Transverse colon (tissue), 4 donors: ENCODE measurements around the gene KY.

Source experiments
- EP300 ChIP-seq: sonication (generic); formaldehyde crosslinking; IDR thresholded peaks from one replicate; pipeline ENCODE4 v1.6.1; 2017; ENCODE audit warnings: antibody characterized with exemption, low read depth
- POLR2A ChIP-seq: fragments of 450-650 bp; IDR thresholded peaks from one replicate; pipeline ENCODE4 v1.6.1; 2016; ENCODE audit warnings: antibody characterized with exemption, mild to moderate bottlenecking, moderate library complexity
- POLR2AphosphoS5 ChIP-seq, 3 donors: sonication (generic); formaldehyde crosslinking; IDR thresholded peaks; one replicate each; pipeline ENCODE4 v1.6.1; 2016; ENCODE audit warnings: antibody characterized with exemption in 3 of 3
- TF ChIP-seq, protein P1 (sequence below), 5 experiments: fragments of 200-600 bp in 3 of 5; fragments of 450-650 bp in 2 of 5; sonication (generic) in 3 of 5; IDR thresholded peaks; 1 replicate in 2 of 5; 2 replicates in 3 of 5; pipeline ENCODE4 v1.5.1; 2016 to 2017; ENCODE audit warnings: antibody characterized with exemption in 5 of 5, inconsistent platforms in 3 of 5, mild to moderate bottlenecking in 2 of 5, moderate library complexity in 1 of 5

DNA sequence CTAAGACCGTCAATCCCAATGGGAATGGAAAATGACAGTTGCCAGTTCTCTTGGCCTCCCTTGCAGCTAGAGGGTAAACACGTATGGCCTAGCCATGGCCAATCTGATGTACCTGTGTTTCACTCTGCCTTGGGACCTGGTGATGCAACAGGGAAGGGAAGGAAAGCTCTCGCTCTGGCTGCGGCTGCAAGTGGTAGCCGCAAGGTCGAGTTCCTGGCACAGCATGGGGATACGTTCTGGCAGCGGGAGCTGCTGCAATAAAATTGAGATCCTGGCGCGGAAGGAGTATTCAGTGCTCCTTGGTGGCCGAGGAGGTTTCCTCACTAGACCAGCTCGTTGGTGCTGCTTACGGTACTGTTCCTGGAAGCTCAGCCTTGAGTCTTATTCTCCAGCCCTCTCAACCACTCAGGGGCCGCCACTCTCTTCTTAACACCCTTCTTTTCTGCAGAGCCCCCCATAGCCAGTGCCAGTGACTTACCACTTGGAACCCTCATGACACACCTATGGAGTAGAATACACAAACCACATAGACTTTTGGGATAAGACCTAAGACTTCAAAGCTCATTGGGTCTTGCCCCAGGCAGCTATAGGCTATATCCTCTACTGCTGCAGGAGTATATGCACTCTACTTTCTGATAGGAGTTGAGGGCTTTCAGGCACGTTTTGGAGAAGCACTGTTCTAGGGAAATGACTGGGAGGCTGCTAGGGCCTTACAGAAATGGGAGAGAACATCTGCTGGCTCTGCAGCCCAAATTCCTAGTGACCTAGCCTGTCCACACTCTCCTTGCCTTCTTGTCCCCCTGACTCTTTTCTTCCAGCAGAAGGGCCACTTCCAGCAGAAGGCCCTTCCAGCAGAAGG is 2.7 kb downstream of the KY start:
- TF ChIP-seq, protein P1, sequence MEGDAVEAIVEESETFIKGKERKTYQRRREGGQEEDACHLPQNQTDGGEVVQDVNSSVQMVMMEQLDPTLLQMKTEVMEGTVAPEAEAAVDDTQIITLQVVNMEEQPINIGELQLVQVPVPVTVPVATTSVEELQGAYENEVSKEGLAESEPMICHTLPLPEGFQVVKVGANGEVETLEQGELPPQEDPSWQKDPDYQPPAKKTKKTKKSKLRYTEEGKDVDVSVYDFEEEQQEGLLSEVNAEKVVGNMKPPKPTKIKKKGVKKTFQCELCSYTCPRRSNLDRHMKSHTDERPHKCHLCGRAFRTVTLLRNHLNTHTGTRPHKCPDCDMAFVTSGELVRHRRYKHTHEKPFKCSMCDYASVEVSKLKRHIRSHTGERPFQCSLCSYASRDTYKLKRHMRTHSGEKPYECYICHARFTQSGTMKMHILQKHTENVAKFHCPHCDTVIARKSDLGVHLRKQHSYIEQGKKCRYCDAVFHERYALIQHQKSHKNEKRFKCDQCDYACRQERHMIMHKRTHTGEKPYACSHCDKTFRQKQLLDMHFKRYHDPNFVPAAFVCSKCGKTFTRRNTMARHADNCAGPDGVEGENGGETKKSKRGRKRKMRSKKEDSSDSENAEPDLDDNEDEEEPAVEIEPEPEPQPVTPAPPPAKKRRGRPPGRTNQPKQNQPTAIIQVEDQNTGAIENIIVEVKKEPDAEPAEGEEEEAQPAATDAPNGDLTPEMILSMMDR (IDR thresholded peaks at IDR 0.05), result no peak
- no peak for TF ChIP-seq POLR2AphosphoS5 (IDR thresholded peaks at IDR 0.05)
- TF ChIP-seq POLR2A, result no peak
- no peak for TF ChIP-seq EP300
